ENCODE data around the gene CTDSPL. TPM values are rescaled to one million over a fixed set of nuclear protein-coding genes. Genes with fewer than 3 reads are reported as not detected.

The CTDSPL gene
- total RNA-seq, 4 donors from 2014 or later: 33.4 to 72.6 (median 54.0) TPM

- ATAC-seq: no peak
- H3K36me3 ChIP-seq: no peaks in the 10 kb centered on the region
- H3K27ac ChIP-seq: no peak overlapping the region
- 80% methylated on average over 1 of the region's 9 CpGs; no CpG with 5 or more reads in 1 of the 2 donors for WGBS, 2 donors (ENCODE audit: low coverage in 1 of 2)
- H3K9me3 ChIP-seq: no peaks in the 10 kb centered on the region
- peaks cover 0 to 34% (median 0%) of the 10 kb centered on the region in 3 donors for H3K4me1 ChIP-seq
- H3K27me3 ChIP-seq: no peaks in the 10 kb centered on the region
- TF ChIP-seq POLR2AphosphoS5 (IDR thresholded peaks at IDR 0.05) (no peak), EP300 (IDR thresholded peaks at IDR 0.05) (no peak), POLR2A (IDR thresholded peaks at IDR 0.05) (no peak), CTCF (IDR thresholded peaks at IDR 0.05) (no peak)
- no peak overlapping the region for H3K4me3 ChIP-seq
Observed at GRCh38 chr3:37992271-37993066, 130.8 kb downstream of the CTDSPL start.

- H3K4me3 ChIP-seq: no peak overlapping the region
Observed at GRCh38 chr3:37993067-37993455, 131.4 kb downstream of the CTDSPL start.

GRCh38 chr3:37993460-37993819 is 131.8 kb downstream of the CTDSPL start:
- TF ChIP-seq POLR2A (IDR thresholded peaks at IDR 0.05) (no peak), CTCF (IDR thresholded peaks at IDR 0.05) (no peak), POLR2AphosphoS5 (IDR thresholded peaks at IDR 0.05) (no peak), EP300 (IDR thresholded peaks at IDR 0.05) (no peak)
- Histone ChIP-seq H3K4me1 (peaks cover 0 to 43% (median 8%) of the 10 kb centered on the region in 3 donors), H3K36me3 (no peaks in the 10 kb centered on the region), H3K4me3 (peak overlapping the region in 1 of 2 donors; percentile 55), H3K27me3 (no peaks in the 10 kb centered on the region), H3K27ac (peak overlapping the region in 3 of 4 donors; percentile 71 to 82 (median 71)), H3K9me3 (no peaks in the 10 kb centered on the region)
- 64% methylated on average over 4 of the region's 6 CpGs; no CpG with 5 or more reads in 1 of the 2 donors for WGBS, 2 donors (ENCODE audit: low coverage in 1 of 2)
- ATAC-seq: no peak

More at GRCh38 chr3:37993067-37993455, 131.4 kb downstream of the CTDSPL start:
- TF ChIP-seq CTCF (IDR thresholded peaks at IDR 0.05) (no peak), EP300 (IDR thresholded peaks at IDR 0.05) (no peak), POLR2A (IDR thresholded peaks at IDR 0.05) (no peak), POLR2AphosphoS5 (IDR thresholded peaks at IDR 0.05) (no peak)
- Histone ChIP-seq H3K27ac (peak overlapping the region in 1 of 4 donors; percentile 82), H3K4me1 (peaks cover 0 to 40% (median 5%) of the 10 kb centered on the region in 3 donors), H3K27me3 (no peaks in the 10 kb centered on the region), H3K9me3 (no peaks in the 10 kb centered on the region), H3K36me3 (no peaks in the 10 kb centered on the region)
- 76 to 92% methylated on average over 2 to 6 of the region's 8 CpGs for WGBS, 2 donors (ENCODE audit: low coverage in 1 of 2)
- no peak for ATAC-seq

- H3K27me3 ChIP-seq: no peaks in the 10 kb centered on the region
- peak; percentile 66 for ATAC-seq
- H3K4me3 ChIP-seq: peak overlapping the region; percentile 55 to 57
- no peaks in the 10 kb centered on the region for H3K36me3 ChIP-seq
- H3K9me3 ChIP-seq: no peaks in the 10 kb centered on the region
- TF ChIP-seq EP300 (IDR thresholded peaks at IDR 0.05) (no peak), POLR2AphosphoS5 (IDR thresholded peaks at IDR 0.05) (peak; percentile 77), POLR2A (IDR thresholded peaks at IDR 0.05) (peak; percentile 55 to 67), CTCF (IDR thresholded peaks at IDR 0.05) (peak in 2 of 4 experiments; percentile 2 to 39)
- H3K4me1 ChIP-seq: peaks cover 0 to 47% (median 9%) of the 10 kb centered on the region in 3 donors
- WGBS, 2 donors (ENCODE audit: low coverage in 1 of 2): 0 to 2% methylated on average over 2 to 16 of the region's 49 CpGs
- peak overlapping the region in 3 of 4 donors; percentile 71 to 82 (median 71) for H3K27ac ChIP-seq
Observed at GRCh38 chr3:37993820-37994638, 132.3 kb downstream of the CTDSPL start.
